ENCODE data around the gene MAP3K7.

Gene MAP3K7

GRCh38 chr6:90586836-90587638 is at the start of gene MAP3K7:
TSS of gene MAP3K7 (minus strand) at chr6:90587072. CDS start at chr6:90586883, 189 bp downstream.
- DNase-seq (ENCODE audit: low read depth in 2 of 2), result peak; percentile 84 to 91

GRCh38 chr6:90631046-90631445 is 44.2 kb upstream of the MAP3K7 start:
- DNase-seq (ENCODE audit: low read depth in 2 of 2), result no peak

GRCh38 chr6:90621581-90621980 is 34.7 kb upstream of the MAP3K7 start:
- no peak for DNase-seq (ENCODE audit: low read depth in 2 of 2)

DNA sequence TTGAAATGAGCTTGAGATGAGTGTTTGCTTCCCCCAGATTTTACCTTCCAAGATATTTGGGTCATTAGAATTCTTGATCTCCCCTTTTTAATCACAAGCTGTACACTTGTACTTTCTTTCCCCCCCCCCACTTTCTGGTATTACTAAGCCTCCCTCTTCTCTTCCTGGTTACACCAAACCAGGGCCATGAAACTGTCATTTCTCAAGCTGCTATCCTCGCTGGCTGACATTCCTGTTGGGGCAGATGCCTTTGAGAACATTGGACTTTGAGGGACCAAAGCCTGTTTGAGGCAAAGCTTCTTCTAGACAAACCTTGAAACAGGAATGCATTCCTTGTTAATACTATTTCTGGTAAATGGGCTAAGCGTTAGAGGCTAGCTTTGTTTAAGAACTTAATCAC is 32.3 kb upstream of the MAP3K7 start:
- DNase-seq (ENCODE audit: low read depth in 2 of 2), result no peak

DNA sequence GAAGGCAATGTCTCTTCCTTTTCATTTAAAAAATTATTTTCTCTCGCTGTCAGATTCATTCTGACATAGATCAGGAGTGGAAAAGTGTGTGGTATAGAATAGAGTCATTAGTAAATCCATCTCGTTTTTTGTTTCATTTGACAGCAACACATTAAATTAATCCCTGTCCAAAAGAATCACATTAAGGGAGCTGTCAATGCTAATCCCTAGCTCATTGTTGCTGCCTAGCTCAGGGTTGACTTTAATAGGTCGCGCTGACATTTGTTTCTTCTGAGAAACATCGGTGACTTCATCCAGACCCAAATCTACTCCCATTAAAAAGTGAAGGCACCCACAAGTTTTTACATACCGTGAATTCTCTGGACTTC is 25.4 kb upstream of the MAP3K7 start:
- DNase-seq (ENCODE audit: low read depth in 2 of 2), result no peak

- no peak for DNase-seq (ENCODE audit: low read depth in 2 of 2)
Observed at GRCh38 chr6:90611543-90612312, 24.9 kb upstream of the MAP3K7 start.

DNA sequence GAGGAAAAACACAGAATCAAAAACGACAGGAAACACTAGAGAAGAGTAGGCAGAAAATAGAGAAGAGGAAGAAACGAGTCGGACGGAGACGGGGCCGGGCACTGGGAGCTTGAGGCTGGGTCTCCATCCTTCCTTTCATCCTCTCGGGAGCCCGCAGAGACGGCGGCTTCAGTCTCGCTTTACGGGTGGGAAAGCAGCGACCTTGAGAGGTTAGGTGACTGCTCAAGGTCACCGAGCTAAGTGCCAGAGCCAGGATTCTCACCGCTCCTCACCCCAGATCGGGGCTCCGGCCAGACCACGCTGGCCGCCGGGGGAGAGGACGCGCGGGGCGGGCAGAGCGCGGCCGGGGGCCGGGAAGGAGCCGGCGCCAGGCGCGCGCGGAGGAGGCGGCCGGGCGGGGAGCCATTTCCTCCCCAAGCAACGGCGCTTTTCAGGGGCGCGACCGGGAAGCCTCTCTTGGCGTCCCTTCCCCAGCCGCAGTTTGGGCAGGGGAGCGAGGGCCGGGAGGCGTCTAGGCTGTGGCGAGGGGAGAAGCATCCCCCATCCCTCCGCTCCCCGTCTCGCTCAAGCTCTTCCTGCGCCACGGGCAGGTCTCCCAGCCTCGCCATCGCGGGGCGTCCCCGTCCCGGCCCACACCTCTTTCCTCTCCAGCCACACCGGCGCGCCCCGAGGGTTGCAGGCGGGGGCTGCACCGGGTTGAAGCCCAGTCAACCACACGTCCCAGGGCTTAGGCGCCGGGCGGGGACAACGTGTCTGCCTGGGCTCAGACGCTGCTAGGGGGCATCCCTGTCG is 24.1 kb upstream of the MAP3K7 start:
- peak in 1 of 2 donors; percentile 5 for DNase-seq (ENCODE audit: low read depth in 2 of 2)

DNA sequence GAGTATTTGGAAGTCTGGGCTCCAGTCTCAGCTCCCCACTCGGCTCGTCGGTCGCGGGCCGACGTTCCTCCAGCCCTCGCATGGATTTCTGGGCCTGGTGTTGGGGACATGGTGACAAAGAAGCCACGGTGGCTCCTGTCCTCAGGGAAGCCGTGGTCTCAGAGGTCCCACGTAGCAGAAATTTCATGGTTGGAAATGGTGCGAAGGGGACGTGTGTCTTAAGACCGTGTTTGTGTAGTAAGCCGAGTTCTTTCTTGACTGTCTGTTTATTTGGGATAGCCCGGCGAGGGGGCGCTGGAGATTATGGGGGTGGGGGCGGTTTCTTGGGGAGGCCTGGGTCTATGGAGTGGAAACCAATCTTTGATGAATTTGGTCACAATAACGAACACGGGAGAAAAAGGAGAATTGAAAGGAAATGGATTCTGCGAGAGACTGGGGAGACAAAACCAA is 23.5 kb upstream of the MAP3K7 start:
- no peak for DNase-seq (ENCODE audit: low read depth in 2 of 2)

DNA sequence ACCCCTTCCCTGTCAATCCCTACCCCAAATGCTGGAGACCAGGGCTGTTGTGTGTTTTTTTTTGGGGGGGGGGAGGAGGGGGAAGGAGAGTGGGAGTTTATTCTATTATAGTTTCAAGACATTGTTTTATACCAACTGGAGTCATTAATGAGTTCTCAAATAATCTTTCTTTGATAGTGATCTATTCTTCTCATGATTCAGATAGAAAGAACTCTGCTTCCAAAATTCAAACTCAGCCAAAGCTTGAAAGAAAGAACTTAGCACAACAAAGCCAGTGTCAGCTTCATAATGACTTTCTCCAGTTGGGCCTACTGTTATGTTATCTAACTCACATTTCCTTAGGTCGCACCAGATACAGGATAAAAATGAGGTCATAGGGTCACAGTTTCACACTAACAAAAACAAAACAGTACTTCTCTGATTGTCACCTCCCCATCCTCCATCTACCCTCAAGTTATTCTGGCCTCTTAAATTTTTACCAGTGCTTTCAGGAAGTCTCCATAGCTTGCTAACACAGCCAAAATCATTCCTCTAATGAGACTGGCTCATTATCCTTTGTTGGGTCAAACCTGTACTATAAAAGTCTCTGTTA is 19.0 kb upstream of the MAP3K7 start:
- no peak for DNase-seq (ENCODE audit: low read depth in 2 of 2)

- DNase-seq (ENCODE audit: low read depth in 2 of 2), result no peak
Observed at GRCh38 chr6:90604546-90604945, 17.7 kb upstream of the MAP3K7 start.

GRCh38 chr6:90599151-90599550 is 12.3 kb upstream of the MAP3K7 start:
- no peak for DNase-seq (ENCODE audit: low read depth in 2 of 2)

DNA sequence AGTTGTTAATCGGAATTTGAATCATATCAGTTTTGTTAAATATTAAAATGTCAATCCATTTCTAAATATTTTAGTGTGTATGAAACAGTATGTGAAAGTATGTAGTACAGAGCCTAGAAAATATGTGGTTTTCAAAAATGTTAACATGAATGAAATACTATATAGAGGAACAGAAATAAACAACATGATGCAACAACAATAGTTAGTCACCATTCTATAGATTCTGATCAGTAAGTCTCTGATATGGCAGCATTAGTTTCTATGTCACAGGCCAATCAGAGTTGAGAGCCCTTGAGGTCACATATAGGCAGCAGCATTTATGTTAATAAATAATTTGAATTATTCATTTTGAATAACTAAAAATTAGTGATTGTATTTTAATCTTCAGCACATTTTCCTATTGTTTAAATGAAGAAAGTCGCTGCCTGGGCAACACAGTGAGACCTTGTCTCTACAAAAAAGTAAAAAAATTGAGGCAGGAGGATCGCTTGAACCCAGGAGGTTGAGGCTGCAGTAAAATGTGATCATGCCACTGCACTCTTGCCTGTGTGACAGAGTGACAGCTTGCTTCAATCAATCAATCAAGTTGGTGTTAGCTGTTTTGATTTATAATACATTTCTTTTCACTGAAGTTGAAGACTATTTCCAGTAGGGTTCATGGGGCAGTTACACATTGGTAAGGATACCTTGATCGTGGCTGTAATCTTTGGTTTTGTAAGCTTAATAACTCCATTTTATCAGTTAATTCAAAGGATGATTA is 11.5 kb upstream of the MAP3K7 start:
- no peak for DNase-seq (ENCODE audit: low read depth in 2 of 2)

GRCh38 chr6:90596967-90597539 is 10.2 kb upstream of the MAP3K7 start:
- no peak for DNase-seq (ENCODE audit: low read depth in 2 of 2)

DNA sequence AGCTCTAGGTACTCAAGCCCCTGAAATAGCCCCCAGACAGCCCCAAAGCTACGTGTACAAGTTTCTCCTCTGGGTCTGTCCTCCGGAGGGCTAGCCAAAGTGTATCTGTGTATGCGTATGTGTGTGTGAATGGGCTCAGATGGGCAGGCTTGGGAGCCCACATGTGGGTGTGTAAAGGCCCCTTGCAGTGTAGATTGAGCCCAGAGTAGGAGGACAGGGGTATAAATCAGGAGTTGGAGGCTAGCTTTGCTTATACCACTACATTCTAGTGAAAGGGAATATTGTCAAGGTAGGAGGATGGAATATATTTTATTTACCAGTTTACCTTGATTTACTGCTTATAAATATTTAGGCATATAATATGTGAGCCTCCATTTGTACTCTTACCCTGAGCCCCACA is 9.0 kb upstream of the MAP3K7 start:
- no peak for DNase-seq (ENCODE audit: low read depth in 2 of 2)

- peak in 1 of 2 donors; percentile 23 for DNase-seq (ENCODE audit: low read depth in 2 of 2)
Observed at GRCh38 chr6:90586546-90586835, 381 bp downstream of the MAP3K7 start.

GRCh38 chr6:90584636-90585255 is 2.1 kb downstream of the MAP3K7 start:
- no peak for DNase-seq (ENCODE audit: low read depth in 2 of 2)

DNA sequence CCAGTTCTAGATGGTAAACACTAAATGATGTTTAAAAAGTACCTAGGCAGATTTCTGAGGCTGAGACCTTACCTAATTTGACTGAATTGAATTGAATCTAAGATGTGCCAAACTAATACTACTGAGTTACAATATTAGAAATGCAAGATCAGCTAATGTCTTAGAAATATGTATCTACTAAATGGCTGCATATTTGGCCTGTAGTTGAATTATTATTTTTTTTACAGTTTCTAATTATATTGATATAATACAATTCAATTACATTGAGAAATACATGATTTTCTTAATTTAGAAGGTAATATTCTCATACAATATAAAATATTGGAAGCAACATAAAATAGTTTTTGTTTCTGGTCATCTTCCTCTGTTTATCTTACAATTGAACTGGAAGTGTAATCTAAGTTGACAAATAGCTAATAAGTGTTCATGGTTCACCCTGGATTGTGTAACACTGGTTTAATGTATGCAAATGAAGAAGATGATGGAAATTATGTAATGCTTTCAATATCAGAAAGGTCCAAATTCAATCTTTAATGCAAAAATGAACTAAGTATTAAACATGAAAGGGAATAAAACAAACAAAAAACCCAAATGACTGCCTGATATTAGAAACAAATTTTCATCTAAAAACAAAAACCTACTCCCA is 2.9 kb downstream of the MAP3K7 start:
- no peak for DNase-seq (ENCODE audit: low read depth in 2 of 2)

DNA sequence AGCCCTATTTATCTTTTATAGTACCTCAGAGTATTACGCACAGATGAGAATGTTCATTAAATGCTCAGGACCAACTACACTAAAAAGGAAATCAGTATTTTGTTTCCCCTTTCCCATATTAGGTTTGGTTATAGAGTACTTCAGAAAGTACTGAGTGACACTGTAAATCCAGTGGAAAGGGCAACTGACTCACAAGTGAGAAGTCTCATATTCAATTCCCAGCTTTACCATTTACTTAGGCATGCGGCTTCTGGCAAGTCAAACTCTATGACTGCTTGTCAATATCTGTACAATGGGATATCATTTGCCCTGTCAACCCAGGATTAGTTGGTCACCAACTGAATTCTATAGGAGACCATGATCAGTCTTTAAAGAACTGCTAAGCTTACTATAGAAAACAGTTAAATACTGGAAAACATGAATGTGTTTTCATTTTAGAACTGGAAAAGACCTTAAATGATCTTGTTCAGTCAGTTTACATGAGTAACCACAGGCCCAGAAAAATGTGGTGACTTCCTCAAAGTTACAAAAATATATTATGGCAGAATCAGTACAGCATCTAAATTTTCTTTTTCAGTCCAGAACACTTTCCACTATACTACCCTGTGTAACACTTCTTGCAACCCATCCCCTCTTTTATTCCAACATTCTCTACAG is 3.6 kb downstream of the MAP3K7 start:
- DNase-seq (ENCODE audit: low read depth in 2 of 2), result no peak

DNA sequence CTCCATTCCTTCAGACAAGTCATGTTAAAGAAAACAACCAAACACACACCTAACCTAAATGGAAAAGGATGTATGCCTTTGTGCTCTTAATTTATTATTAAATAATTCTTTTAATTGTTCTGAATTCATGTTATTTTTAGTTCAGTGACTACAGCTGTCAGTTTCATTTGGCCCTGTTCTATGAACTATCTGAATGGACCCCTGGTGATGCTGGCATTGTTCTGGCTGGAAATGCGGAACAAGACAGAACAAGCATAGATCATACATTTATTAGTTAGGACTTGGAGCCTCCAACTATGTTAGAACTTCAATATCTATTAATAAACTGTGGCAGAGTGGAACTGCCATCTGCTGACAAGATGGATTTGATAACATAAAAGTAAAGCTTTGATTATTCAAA is 5.7 kb downstream of the MAP3K7 start:
- no peak for DNase-seq (ENCODE audit: low read depth in 2 of 2)
